Caco-2 (cell line): Measurements from ENCODE around the gene OAF. TPM values are rescaled to one million over a fixed set of nuclear protein-coding genes. Genes with fewer than 3 reads are reported as not detected.

Experiments used
- BruUV-seq: library from RNA; stranded (reverse); fragments of 400-500 nt; replicated peaks from 2 replicates; lab custom pipeline; 2021; lab: Mats Ljungman, UMichigan
- CTCF ChIA-PET: fragments of 300-600 bp; sonication (Branson Sonifier 250); formaldehyde crosslinking; loops from one replicate; lab custom pipeline; 2022; ENCODE audit warnings: antibody characterized with exemption; lab: Charles Lee
- POLR2A ChIA-PET: fragments of 300-600 bp; sonication (Branson Sonifier 250); formaldehyde crosslinking; loops from one replicate; lab custom pipeline; 2022; ENCODE audit warnings: antibody characterized with exemption; lab: Charles Lee
- DNase-seq, 2 experiments: peaks; one replicate each; pipeline versions ENCODE4 v3.0.0 to v3.0.0-alpha.2; 2020 to 2022
- H3K27me3 ChIP-seq: replicated peaks from 2 replicates; pipeline ENCODE4 v1.6.0; 2011; ENCODE audit warnings: low read length; ENCODE audit not compliant: control insufficient read depth, insufficient read depth
- H3K36me3 ChIP-seq: 2 replicates; pipeline ENCODE4 v1.5.1; 2011; ENCODE audit warnings: low read length; ENCODE audit not compliant: control insufficient read depth, insufficient read depth
- H3K4me1 ChIP-seq: fragments of 250-450 bp; sonication (Bioruptor Pico); 2 replicates; pipeline ENCODE4 v1.5.1; 2020; ENCODE audit warnings: mild to moderate bottlenecking
- H3K4me3 ChIP-seq: 2 replicates; pipeline ENCODE4 v1.5.1; 2011; ENCODE audit warnings: low read depth, mild to moderate bottlenecking, control low read depth, low read length
- H3K9me3 ChIP-seq: fragments of 250-450 bp; sonication (Bioruptor Pico); 2 replicates; pipeline ENCODE4 v1.5.1; 2020; ENCODE audit warnings: mild to moderate bottlenecking, moderate library complexity
- H3K27ac Mint-ChIP-seq: one replicate; pipeline ENCODE4 v1.8.0; 2022; ENCODE audit warnings: mixed read lengths; ENCODE audit not compliant: unreplicated experiment
- H3K27me3 Mint-ChIP-seq: one replicate; pipeline ENCODE4 v1.8.0; 2022; ENCODE audit warnings: mixed read lengths; ENCODE audit not compliant: insufficient read depth, unreplicated experiment
- H3K36me3 Mint-ChIP-seq: one replicate; pipeline ENCODE4 v1.8.0; 2022; ENCODE audit warnings: mild to moderate bottlenecking, mixed read lengths; ENCODE audit not compliant: insufficient read depth, unreplicated experiment
- H3K4me1 Mint-ChIP-seq: one replicate; pipeline ENCODE4 v1.8.0; 2022; ENCODE audit warnings: low read depth, mixed read lengths; ENCODE audit not compliant: unreplicated experiment
- H3K4me3 Mint-ChIP-seq: one replicate; pipeline ENCODE4 v1.8.0; 2022; ENCODE audit warnings: mild to moderate bottlenecking, moderate library complexity, mixed read lengths; ENCODE audit not compliant: unreplicated experiment
- H3K9me3 Mint-ChIP-seq: one replicate; pipeline ENCODE4 v1.8.0; 2022; ENCODE audit warnings: mixed read lengths; ENCODE audit not compliant: unreplicated experiment
- intact Hi-C: fragments of 100-400 bp; cut with micrococcal nuclease; formaldehyde crosslinking; loops from one replicate; pipeline ENCODE4 v1.10.0; 2022; ENCODE audit not compliant: unreplicated experiment
- total RNA-seq: library from RNA; stranded (reverse); gene quantifications from 2 replicates; pipeline ENCODE4 v1.2.3, GENCODE V29; 2022
- TF ChIP-seq, protein P1 (sequence below), 2 experiments: fragments of 200-600 bp in 1 of 2; IDR thresholded peaks; 1 replicate in 1 of 2; 2 replicates in 1 of 2; pipeline versions ENCODE4 v1.5.1 to v1.8.0; 2011 to 2022; ENCODE audit warnings: antibody characterized with exemption in 1 of 2, control low read depth in 1 of 2, inconsistent platforms in 1 of 2, low read depth in 1 of 2, low read length in 1 of 2, mild to moderate bottlenecking in 1 of 2, moderate library complexity in 1 of 2; ENCODE audit not compliant: insufficient read depth in 1 of 2, severe bottlenecking in 1 of 2, unreplicated experiment in 1 of 2

OAF gene
- total RNA-seq, 1 experiment from 2014 or later = 31.3 TPM

DNA sequence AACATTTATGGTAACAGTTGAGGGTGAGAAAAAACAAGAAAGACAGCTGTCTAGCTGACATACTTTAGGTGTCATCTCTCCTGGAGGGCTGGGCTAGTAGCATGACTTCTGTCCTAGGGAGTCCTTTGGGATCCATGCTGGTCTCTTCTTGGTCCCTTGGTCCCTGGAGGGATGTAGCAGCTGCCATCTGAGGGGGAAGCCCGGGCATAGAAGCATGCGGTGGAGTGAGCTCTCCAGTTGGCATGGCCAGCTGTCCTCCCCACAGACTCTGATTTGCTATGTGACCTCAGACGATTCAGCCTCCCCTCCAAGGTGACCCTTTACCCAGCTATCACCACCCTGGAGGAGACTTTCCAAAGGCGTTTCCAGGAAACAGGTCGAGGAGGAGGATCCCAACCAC lies 57.9 kb downstream of the OAF start:
- H3K9me3 Mint-ChIP-seq = no peaks in the 10 kb centered on the region
- no peaks in the 10 kb centered on the region for H3K9me3 ChIP-seq
- TF ChIP-seq, protein P1, sequence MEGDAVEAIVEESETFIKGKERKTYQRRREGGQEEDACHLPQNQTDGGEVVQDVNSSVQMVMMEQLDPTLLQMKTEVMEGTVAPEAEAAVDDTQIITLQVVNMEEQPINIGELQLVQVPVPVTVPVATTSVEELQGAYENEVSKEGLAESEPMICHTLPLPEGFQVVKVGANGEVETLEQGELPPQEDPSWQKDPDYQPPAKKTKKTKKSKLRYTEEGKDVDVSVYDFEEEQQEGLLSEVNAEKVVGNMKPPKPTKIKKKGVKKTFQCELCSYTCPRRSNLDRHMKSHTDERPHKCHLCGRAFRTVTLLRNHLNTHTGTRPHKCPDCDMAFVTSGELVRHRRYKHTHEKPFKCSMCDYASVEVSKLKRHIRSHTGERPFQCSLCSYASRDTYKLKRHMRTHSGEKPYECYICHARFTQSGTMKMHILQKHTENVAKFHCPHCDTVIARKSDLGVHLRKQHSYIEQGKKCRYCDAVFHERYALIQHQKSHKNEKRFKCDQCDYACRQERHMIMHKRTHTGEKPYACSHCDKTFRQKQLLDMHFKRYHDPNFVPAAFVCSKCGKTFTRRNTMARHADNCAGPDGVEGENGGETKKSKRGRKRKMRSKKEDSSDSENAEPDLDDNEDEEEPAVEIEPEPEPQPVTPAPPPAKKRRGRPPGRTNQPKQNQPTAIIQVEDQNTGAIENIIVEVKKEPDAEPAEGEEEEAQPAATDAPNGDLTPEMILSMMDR (IDR thresholded peaks at IDR 0.05; ENCODE audit: insufficient read depth in 1 of 2, low read depth in 1 of 2, low read length in 1 of 2, severe bottlenecking in 1 of 2, unreplicated experiment in 1 of 2) = no peak
- H3K36me3 Mint-ChIP-seq = no peaks in the 10 kb centered on the region
- peaks cover 30% of the 10 kb centered on the region for H3K27me3 Mint-ChIP-seq
- intact Hi-C loops = no loop called here
- ChIA-PET POLR2A (no interaction called here), CTCF (interaction anchor here (0.9 kb wide), 1 partner anchor 31 kb away, joined by 3 read pairs; no protein-coding TSS in a partner anchor)
- no TSS peak for BruUV-seq
- H3K27ac Mint-ChIP-seq = no peak overlapping the region
- no peaks in the 10 kb centered on the region for H3K4me1 Mint-ChIP-seq
- no peak overlapping the region for H3K4me3 Mint-ChIP-seq
- no peak overlapping the region for H3K4me3 ChIP-seq
- H3K27me3 ChIP-seq = peaks cover 1% of the 10 kb centered on the region
- H3K4me1 ChIP-seq = no peaks in the 10 kb centered on the region
- DNase-seq = no peak
- no peaks in the 10 kb centered on the region for H3K36me3 ChIP-seq

DNA sequence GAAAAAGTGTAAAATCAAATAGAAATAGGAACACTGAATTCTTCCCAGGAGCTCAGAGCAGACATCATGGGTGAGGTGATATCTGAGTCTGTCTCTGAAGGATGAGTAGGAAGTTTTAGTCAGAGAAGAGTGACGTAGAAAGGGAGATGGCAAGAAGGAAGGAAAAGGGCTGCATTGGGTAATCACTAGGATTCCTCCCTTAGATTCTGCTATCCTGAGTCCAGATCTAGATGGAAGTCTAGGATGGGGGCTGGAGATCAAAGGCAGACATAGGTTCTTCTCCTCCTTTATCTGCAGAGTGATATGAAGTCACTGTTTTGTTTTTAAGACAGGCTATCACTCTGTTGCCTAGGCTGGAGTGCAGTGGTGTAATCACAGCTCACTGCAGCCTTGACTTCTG lies 59.6 kb downstream of the OAF start:
- Histone ChIP-seq H3K4me3 (no peak overlapping the region), H3K27me3 (no peaks in the 10 kb centered on the region; the same call in none of the 2 replicates), H3K9me3 (no peaks in the 10 kb centered on the region), H3K36me3 (no peaks in the 10 kb centered on the region), H3K4me1 (no peaks in the 10 kb centered on the region)
- H3K27ac Mint-ChIP-seq = no peak overlapping the region
- POLR2A ChIA-PET = no interaction called here
- BruUV-seq = no TSS peak
- TF ChIP-seq, protein P1 (IDR thresholded peaks at IDR 0.05; ENCODE audit: insufficient read depth in 1 of 2, low read depth in 1 of 2, low read length in 1 of 2, severe bottlenecking in 1 of 2, unreplicated experiment in 1 of 2) = no peak
- no peaks in the 10 kb centered on the region for H3K9me3 Mint-ChIP-seq
- no peaks in the 10 kb centered on the region for H3K4me1 Mint-ChIP-seq
- H3K36me3 Mint-ChIP-seq = no peaks in the 10 kb centered on the region
- CTCF ChIA-PET = no interaction called here
- intact Hi-C loops = no loop called here
- H3K27me3 Mint-ChIP-seq = peaks cover 43% of the 10 kb centered on the region
- H3K4me3 Mint-ChIP-seq = no peak overlapping the region
- DNase-seq = no peak

DNA sequence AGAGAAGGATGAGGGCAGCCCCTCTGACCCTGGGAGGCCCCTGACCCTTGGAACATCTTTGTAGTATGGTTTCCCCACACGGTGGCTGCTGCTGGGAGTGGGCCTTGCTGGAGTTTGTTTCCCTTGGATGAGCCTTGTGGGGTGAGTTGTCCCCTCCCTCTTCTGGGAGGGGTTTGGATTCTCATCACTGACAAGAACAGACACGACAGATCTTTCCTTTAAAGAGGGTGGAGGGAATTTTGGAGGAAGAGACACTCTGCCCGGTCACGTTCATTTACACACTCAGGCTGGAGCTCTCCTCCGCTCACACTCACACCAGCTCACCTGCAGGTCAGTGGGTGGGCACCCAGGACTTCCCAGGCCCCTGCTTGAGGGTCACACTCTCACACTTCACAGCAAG lies 60.8 kb downstream of the OAF start:
- CTCF ChIA-PET = no interaction called here

More for the DNA sequence above, 60.8 kb downstream of the OAF start:
- DNase-seq = no peak
- Mint-ChIP-seq H3K4me1 (no peaks in the 10 kb centered on the region), H3K9me3 (no peaks in the 10 kb centered on the region), H3K27ac (no peak overlapping the region), H3K27me3 (peaks cover 36% of the 10 kb centered on the region), H3K4me3 (no peak overlapping the region), H3K36me3 (no peaks in the 10 kb centered on the region)
- intact Hi-C loops = no loop called here
- TF ChIP-seq, protein P1 (IDR thresholded peaks at IDR 0.05; ENCODE audit: insufficient read depth in 1 of 2, low read depth in 1 of 2, low read length in 1 of 2, severe bottlenecking in 1 of 2, unreplicated experiment in 1 of 2) = no peak
- no peaks in the 10 kb centered on the region; the same call in none of the 2 replicates for H3K27me3 ChIP-seq
- POLR2A ChIA-PET = no interaction called here
- H3K9me3 ChIP-seq = no peaks in the 10 kb centered on the region
- no peak overlapping the region for H3K4me3 ChIP-seq
- BruUV-seq = no TSS peak
- H3K4me1 ChIP-seq = no peaks in the 10 kb centered on the region
- H3K36me3 ChIP-seq = no peaks in the 10 kb centered on the region
